Neural crest cell (in vitro differentiated cells): ENCODE measurements around the gene MB21D2. TPM values are rescaled to one million over a fixed set of nuclear protein-coding genes. Genes with fewer than 3 reads are reported as not detected.

Source experiments
- DNase-seq: peaks from one replicate; pipeline ENCODE4 v3.0.0; 2021; ENCODE audit warnings: low read depth, mixed read lengths, low spot score
- H3K27ac Mint-ChIP-seq: one replicate; pipeline ENCODE4 v1.8.0; 2021; ENCODE audit warnings: mild to moderate bottlenecking, mixed read lengths; ENCODE audit not compliant: unreplicated experiment
- H3K27me3 Mint-ChIP-seq: 2 replicates; pipeline ENCODE4 v1.8.0; 2021; ENCODE audit warnings: low read depth, mild to moderate bottlenecking, mixed read lengths
- H3K36me3 Mint-ChIP-seq: 2 replicates; pipeline ENCODE4 v1.8.0; 2021; ENCODE audit warnings: low read depth, mild to moderate bottlenecking, mixed read lengths
- H3K4me1 Mint-ChIP-seq: 2 replicates; pipeline ENCODE4 v1.8.0; 2021; ENCODE audit warnings: mixed read lengths
- H3K4me3 Mint-ChIP-seq: one replicate; pipeline ENCODE4 v1.8.0; 2021; ENCODE audit warnings: mild to moderate bottlenecking, mixed read lengths
- H3K9me3 Mint-ChIP-seq: 2 replicates; pipeline ENCODE4 v1.8.0; 2021; ENCODE audit warnings: mixed read lengths
- CTCF ChIP-seq: fragments of 200-600 bp; sonication (generic); conservative IDR thresholded peaks from 2 replicates; pipeline ENCODE4 v1.5.0; 2021; ENCODE audit warnings: antibody characterized with exemption, mild to moderate bottlenecking
- total RNA-seq: library from RNA; stranded (reverse); gene quantifications from 2 replicates; pipeline ENCODE4 v1.2.1, GENCODE V29; 2021

Gene MB21D2
- total RNA-seq, 1 donor from 2014 or later = 5.5 TPM

GRCh38 chr3:192831111-192831644 is 86.5 kb downstream of the MB21D2 start:
- peaks cover 31% of the 10 kb centered on the region for H3K4me1 Mint-ChIP-seq

DNA sequence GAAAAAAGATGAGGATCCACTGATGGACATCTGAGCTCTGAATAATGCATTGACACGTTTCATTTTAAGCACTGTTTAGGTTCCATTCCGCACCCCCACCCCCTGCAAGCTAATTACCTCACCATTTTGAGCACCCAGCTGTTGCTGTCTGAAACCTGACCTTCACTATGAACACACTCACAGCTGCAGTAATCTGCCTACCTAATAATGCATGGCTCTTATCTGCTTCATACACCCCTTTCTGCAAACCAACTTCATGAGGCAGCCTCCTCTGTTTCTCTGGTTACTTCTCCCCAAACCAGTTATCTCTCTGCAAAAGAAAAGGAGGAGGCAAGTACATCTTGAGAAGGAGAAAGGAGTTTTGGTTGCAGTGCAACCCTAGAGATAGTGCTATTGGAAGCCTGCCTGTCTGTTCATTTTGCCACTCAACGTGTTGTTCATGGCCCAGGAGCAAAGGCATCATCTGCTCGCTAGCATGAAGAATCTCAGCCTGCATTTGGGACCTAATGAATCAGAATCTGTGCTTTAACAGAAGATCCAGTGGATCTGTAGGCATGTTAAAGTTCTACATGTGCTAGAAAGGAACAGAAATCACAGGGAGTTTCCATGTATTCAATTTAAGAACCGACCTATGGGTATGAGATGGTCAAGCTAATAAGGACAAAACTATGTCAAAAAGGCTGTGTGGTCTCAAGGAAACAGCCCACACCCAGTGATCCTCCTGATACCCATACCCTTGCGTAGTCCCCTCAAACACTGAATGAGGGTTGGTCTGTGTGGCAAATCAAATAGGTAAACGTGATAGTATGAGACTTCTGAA is 87.2 kb downstream of the MB21D2 start:
- Mint-ChIP-seq H3K27ac (no peak overlapping the region), H3K4me3 (no peak overlapping the region), H3K36me3 (peaks cover 5% of the 10 kb centered on the region), H3K27me3 (no peaks in the 10 kb centered on the region), H3K9me3 (peaks cover 3% of the 10 kb centered on the region), H3K4me1 (peaks cover 33% of the 10 kb centered on the region)
- no peak for TF ChIP-seq CTCF
- DNase-seq = no peak

More at GRCh38 chr3:192831111-192831644, 86.5 kb downstream of the MB21D2 start:
- no peak for TF ChIP-seq CTCF
- Mint-ChIP-seq H3K27ac (no peak overlapping the region), H3K27me3 (no peaks in the 10 kb centered on the region), H3K36me3 (peaks cover 3% of the 10 kb centered on the region), H3K9me3 (peaks cover 3% of the 10 kb centered on the region), H3K4me3 (no peak overlapping the region)
- DNase-seq = no peak

- H3K9me3 Mint-ChIP-seq = no peaks in the 10 kb centered on the region
- H3K4me1 Mint-ChIP-seq = peaks cover 18% of the 10 kb centered on the region
- TF ChIP-seq CTCF = no peak
- peaks cover 2% of the 10 kb centered on the region for H3K36me3 Mint-ChIP-seq
- DNase-seq = no peak
- H3K4me3 Mint-ChIP-seq = no peak overlapping the region
- no peaks in the 10 kb centered on the region for H3K27me3 Mint-ChIP-seq
- no peak overlapping the region for H3K27ac Mint-ChIP-seq
Observed at GRCh38 chr3:192827863-192828594, 89.6 kb downstream of the MB21D2 start.

DNA sequence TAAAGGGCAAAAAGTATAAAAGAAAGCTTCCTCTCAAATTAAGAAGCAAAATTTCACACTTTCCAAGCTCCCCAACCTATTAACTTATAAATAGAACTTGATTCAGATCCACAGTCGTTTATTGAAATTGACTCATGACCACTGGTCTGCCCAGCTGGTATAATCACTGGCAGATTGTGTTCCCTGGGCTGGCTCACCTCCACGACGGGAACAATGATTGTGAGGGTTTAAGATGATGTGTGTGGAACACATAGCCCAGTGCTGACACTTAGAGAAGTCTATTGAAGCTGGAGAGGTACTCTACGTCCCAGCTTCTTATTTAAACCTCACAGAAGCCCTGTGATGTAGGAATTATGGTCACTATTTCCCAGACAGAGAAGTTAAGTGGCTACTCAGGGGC is 90.4 kb downstream of the MB21D2 start:
- Mint-ChIP-seq H3K36me3 (peaks cover 2% of the 10 kb centered on the region), H3K27me3 (no peaks in the 10 kb centered on the region), H3K9me3 (no peaks in the 10 kb centered on the region), H3K4me3 (no peak overlapping the region), H3K27ac (no peak overlapping the region), H3K4me1 (peaks cover 13% of the 10 kb centered on the region)
- no peak for DNase-seq
- TF ChIP-seq CTCF = no peak

- Mint-ChIP-seq H3K27me3 (no peaks in the 10 kb centered on the region), H3K9me3 (no peaks in the 10 kb centered on the region), H3K4me1 (peaks cover 9% of the 10 kb centered on the region), H3K36me3 (peaks cover 2% of the 10 kb centered on the region), H3K27ac (no peak overlapping the region), H3K4me3 (no peak overlapping the region)
- DNase-seq = no peak
- peak; percentile 8 for TF ChIP-seq CTCF
Observed at GRCh38 chr3:192826214-192827006, 91.2 kb downstream of the MB21D2 start.
